Activated CD4-positive, alpha-beta T cell treated with anti-CD3 and anti-CD28 coated beads, Interleukin-2, amount 10 ng/mL, durations not matched to agents 7 days and 5 days (primary cell): ENCODE measurements around the gene MPPED1. TPM values are rescaled to one million over a fixed set of nuclear protein-coding genes. Genes with fewer than 3 reads are reported as not detected.
A peak's percentile ranks its signal among the peaks of the same experiment; 100 is the strongest.

Source experiments
- CTCF ChIA-PET: fragments of 350-600 bp; sonication (Branson Sonifier 250); formaldehyde crosslinking; loops from one replicate; lab custom pipeline; 2021; ENCODE audit warnings: antibody characterized with exemption; lab: Charles Lee
- POLR2A ChIA-PET: fragments of 350-600 bp; sonication (Branson Sonifier 250); formaldehyde crosslinking; loops from one replicate; lab custom pipeline; 2021; ENCODE audit warnings: antibody characterized with exemption; lab: Charles Lee
- DNase-seq: peaks from one replicate; pipeline ENCODE4 v3.0.0-alpha.2; 2020
- H3K27ac Mint-ChIP-seq: one replicate; pipeline ENCODE4 v1.8.0; 2021; ENCODE audit warnings: mild to moderate bottlenecking, moderate library complexity, mixed read lengths
- H3K27me3 Mint-ChIP-seq: one replicate; pipeline ENCODE4 v1.8.0; 2021; ENCODE audit warnings: mixed read lengths
- H3K36me3 Mint-ChIP-seq: one replicate; pipeline ENCODE4 v1.8.0; 2021; ENCODE audit warnings: low read depth, mixed read lengths
- H3K4me1 Mint-ChIP-seq: one replicate; pipeline ENCODE4 v1.8.0; 2021; ENCODE audit warnings: mixed read lengths
- H3K4me3 Mint-ChIP-seq: one replicate; pipeline ENCODE4 v1.8.0; 2021; ENCODE audit warnings: mild to moderate bottlenecking, moderate library complexity, mixed read lengths
- H3K9me3 Mint-ChIP-seq: one replicate; pipeline ENCODE4 v1.8.0; 2021; ENCODE audit warnings: mixed read lengths
- total RNA-seq, 2 experiments: library from RNA; stranded (reverse); gene quantifications; one replicate each; pipeline ENCODE4 v1.2.3, GENCODE V29; 2021

The MPPED1 gene
- total RNA-seq, 2 experiments from 2014 or later = not detected

- H3K9me3 Mint-ChIP-seq = no peaks in the 10 kb centered on the region
- no peak for DNase-seq
- H3K36me3 Mint-ChIP-seq = no peaks in the 10 kb centered on the region
- H3K4me3 Mint-ChIP-seq = no peak overlapping the region
- POLR2A ChIA-PET = no interaction called here
- H3K4me1 Mint-ChIP-seq = peaks cover 8% of the 10 kb centered on the region
- peaks cover 26% of the 10 kb centered on the region for H3K27me3 Mint-ChIP-seq
- H3K27ac Mint-ChIP-seq = no peak overlapping the region
- CTCF ChIA-PET = interaction anchor here (0.7 kb wide), 1 partner anchor 132 kb away, joined by 3 read pairs; no protein-coding TSS in a partner anchor
These were observed 27.0 kb upstream of the MPPED1 start for GRCh38 chr22:43384863-43385262.

DNA sequence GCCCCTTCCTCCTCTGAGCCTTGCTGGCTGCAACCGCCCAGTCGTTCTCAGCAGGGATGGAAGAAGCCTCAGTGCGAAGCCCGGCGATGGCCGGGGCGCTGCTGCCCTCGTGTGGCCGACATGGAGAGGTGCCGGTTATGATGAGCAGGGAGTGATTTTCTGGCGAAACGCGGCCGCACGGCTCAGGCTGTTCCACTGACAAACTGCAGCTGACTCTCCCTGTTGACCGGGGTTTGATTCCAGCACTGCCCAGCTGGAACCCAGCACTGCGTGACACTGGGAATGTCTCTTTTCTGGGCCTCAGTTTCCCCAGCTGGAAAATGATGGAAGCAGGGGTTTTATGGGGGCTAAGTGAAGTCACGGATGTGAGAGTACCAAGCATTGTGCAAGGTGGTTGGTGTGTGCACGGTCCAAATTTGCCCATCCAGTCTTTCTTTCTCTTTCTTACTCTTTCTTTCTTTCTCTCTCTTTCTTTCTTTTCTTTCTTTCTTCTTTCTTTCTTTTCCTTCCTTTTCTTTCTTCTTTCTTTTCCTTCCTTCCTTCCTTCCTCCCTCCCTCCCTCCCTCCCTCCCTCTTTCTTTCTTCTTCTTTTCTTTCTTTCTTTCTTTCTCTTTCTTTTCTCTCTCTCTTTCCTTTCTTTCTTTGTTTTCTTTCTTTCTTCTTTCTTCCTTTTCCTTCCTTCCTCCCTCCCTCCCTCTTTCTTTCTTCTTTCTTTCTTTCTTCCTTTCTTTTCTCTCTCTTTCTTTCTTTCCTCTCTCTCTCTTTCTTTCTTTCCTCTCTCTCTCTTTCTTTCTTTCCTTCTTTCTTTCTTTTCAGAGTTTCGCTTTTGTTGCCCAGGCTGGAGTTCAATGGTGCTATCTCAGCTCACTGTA is 25.8 kb upstream of the MPPED1 start:
- no peaks in the 10 kb centered on the region for H3K9me3 Mint-ChIP-seq
- POLR2A ChIA-PET = no interaction called here
- H3K27ac Mint-ChIP-seq = no peak overlapping the region
- peaks cover 24% of the 10 kb centered on the region for H3K27me3 Mint-ChIP-seq
- peak; percentile 76 for DNase-seq
- H3K4me3 Mint-ChIP-seq = no peak overlapping the region
- CTCF ChIA-PET = interaction anchor here (0.6 to 1.3 kb wide), 4 partner anchors 154 to 198 kb away, joined by 3 to 5 read pairs (median 3); no protein-coding TSS in a partner anchor
- no peaks in the 10 kb centered on the region for H3K36me3 Mint-ChIP-seq
- peaks cover 8% of the 10 kb centered on the region for H3K4me1 Mint-ChIP-seq

- Mint-ChIP-seq H3K27ac (no peak overlapping the region), H3K4me1 (no peaks in the 10 kb centered on the region), H3K27me3 (peaks cover 24% of the 10 kb centered on the region), H3K4me3 (no peak overlapping the region), H3K9me3 (no peaks in the 10 kb centered on the region), H3K36me3 (no peaks in the 10 kb centered on the region)
- no peak for DNase-seq
- ChIA-PET POLR2A (no interaction called here), CTCF (interaction anchor here (0.9 kb wide), 1 partner anchor 12 kb away, joined by 3 read pairs; no protein-coding TSS in a partner anchor)
These were observed 24.0 kb upstream of the MPPED1 start for GRCh38 chr22:43387815-43388214.

GRCh38 chr22:43388420-43388851 is 23.4 kb upstream of the MPPED1 start:
- no peak overlapping the region for H3K4me3 Mint-ChIP-seq
- H3K27ac Mint-ChIP-seq = no peak overlapping the region
- peak; percentile 75 for DNase-seq
- no peaks in the 10 kb centered on the region for H3K4me1 Mint-ChIP-seq
- peaks cover 24% of the 10 kb centered on the region for H3K27me3 Mint-ChIP-seq
- no peaks in the 10 kb centered on the region for H3K36me3 Mint-ChIP-seq
- CTCF ChIA-PET = no interaction called here
- POLR2A ChIA-PET = no interaction called here
- H3K9me3 Mint-ChIP-seq = no peaks in the 10 kb centered on the region

GRCh38 chr22:43389227-43389836 is 22.5 kb upstream of the MPPED1 start:
- POLR2A ChIA-PET = interaction anchor here (0.6 kb wide), 1 partner anchor 14 kb away, joined by 3 read pairs; no protein-coding TSS in a partner anchor
- Mint-ChIP-seq H3K4me1 (no peaks in the 10 kb centered on the region), H3K36me3 (no peaks in the 10 kb centered on the region), H3K4me3 (no peak overlapping the region), H3K27me3 (peaks cover 23% of the 10 kb centered on the region), H3K27ac (no peak overlapping the region), H3K9me3 (no peaks in the 10 kb centered on the region)
- no peak for DNase-seq
- CTCF ChIA-PET = no interaction called here

DNA sequence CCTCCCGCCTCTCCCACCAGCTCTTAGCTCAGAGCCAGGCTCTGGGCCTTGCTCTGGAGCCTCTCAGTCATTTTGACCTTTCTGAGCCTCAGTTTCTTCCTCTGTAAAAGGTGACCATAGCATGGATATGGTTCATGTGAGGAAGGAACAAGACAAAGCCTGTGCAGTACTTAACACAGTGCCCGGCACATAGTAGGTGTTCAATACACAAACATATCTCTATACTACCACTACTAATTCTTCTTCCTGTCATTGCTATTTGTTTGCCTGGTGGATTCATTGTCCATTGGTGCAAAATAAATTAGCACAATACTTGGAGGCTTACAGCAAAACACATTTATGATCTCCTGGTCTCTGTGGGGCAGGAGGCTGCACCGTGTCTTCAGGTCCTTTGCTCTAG is 21.6 kb upstream of the MPPED1 start:
- DNase-seq = no peak
- ChIA-PET POLR2A (no interaction called here), CTCF (no interaction called here)
- no peaks in the 10 kb centered on the region for H3K36me3 Mint-ChIP-seq
- no peak overlapping the region for H3K27ac Mint-ChIP-seq
- H3K27me3 Mint-ChIP-seq = peaks cover 18% of the 10 kb centered on the region
- no peak overlapping the region for H3K4me3 Mint-ChIP-seq
- no peaks in the 10 kb centered on the region for H3K9me3 Mint-ChIP-seq
- H3K4me1 Mint-ChIP-seq = no peaks in the 10 kb centered on the region

- Mint-ChIP-seq H3K27me3 (peaks cover 14% of the 10 kb centered on the region), H3K4me3 (no peak overlapping the region), H3K27ac (no peak overlapping the region), H3K36me3 (no peaks in the 10 kb centered on the region), H3K4me1 (no peaks in the 10 kb centered on the region), H3K9me3 (no peaks in the 10 kb centered on the region)
- CTCF ChIA-PET = no interaction called here
- no peak for DNase-seq
- POLR2A ChIA-PET = no interaction called here
These were observed 20.9 kb upstream of the MPPED1 start for GRCh38 chr22:43390872-43391271.

DNA sequence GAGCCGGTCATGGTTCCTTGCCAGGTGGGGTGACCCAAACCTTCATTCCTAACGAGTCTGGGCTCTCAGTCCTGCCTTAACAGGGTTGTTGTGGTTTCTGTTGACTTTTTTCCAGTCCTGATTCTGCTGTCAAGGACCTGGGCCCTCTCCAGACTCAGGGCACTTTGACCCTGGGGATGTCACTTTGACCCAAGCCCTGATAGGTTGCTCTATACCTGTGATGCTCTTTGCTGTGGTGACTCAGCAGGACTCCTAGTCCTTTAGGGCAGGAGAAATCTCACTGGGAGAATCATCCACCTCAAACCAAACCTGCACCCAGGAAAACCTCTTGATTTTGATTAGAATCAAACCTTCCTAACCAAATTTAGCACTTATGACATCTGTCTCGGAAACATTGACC is 20.5 kb upstream of the MPPED1 start:
- CTCF ChIA-PET = no interaction called here
- no peaks in the 10 kb centered on the region for H3K4me1 Mint-ChIP-seq
- DNase-seq = no peak
- H3K9me3 Mint-ChIP-seq = no peaks in the 10 kb centered on the region
- H3K27me3 Mint-ChIP-seq = peaks cover 12% of the 10 kb centered on the region
- H3K4me3 Mint-ChIP-seq = no peak overlapping the region
- POLR2A ChIA-PET = no interaction called here
- H3K36me3 Mint-ChIP-seq = no peaks in the 10 kb centered on the region
- no peak overlapping the region for H3K27ac Mint-ChIP-seq

DNA sequence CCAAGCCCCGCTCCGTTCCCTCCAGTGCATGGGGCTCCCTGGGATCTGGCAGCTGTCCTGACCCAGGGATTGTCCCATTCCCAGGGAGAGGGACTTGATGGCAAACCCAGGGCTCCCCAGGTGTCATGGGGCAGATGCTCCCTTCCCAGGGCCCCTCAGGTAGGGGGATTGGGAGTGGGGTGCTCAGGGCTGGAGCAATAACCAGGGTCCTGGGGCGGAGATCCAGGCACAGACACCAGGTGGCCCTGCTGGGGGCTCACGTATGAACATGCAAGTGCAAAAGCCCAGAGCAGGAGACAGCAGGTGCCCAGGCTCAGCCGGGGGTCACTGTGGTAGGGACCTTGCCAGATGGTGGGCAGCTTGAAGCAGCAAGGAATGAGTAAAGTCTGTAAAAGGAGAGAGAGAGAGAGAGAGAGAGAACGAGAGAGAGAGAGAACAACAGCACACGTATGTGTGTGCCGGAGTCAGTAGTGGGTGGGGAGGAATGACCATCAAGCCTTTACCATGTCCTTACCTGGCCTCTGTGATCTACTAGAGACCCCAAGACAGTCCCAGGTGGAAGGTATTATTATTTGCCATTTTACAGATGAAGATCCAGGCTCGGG is 19.3 kb upstream of the MPPED1 start:
- POLR2A ChIA-PET = no interaction called here
- Mint-ChIP-seq H3K36me3 (no peaks in the 10 kb centered on the region), H3K4me3 (no peak overlapping the region), H3K9me3 (no peaks in the 10 kb centered on the region), H3K27ac (no peak overlapping the region), H3K27me3 (peaks cover 6% of the 10 kb centered on the region), H3K4me1 (no peaks in the 10 kb centered on the region)
- no peak for DNase-seq
- CTCF ChIA-PET = interaction anchor here (0.5 kb wide), 1 partner anchor 1776 kb away, joined by 4 read pairs; no protein-coding TSS in a partner anchor

GRCh38 chr22:43393132-43393843 is 18.5 kb upstream of the MPPED1 start:
- H3K27ac Mint-ChIP-seq = no peak overlapping the region
- peaks cover 6% of the 10 kb centered on the region for H3K27me3 Mint-ChIP-seq
- no peaks in the 10 kb centered on the region for H3K36me3 Mint-ChIP-seq
- DNase-seq = no peak
- H3K4me1 Mint-ChIP-seq = no peaks in the 10 kb centered on the region
- ChIA-PET CTCF (no interaction called here), POLR2A (no interaction called here)
- no peak overlapping the region for H3K4me3 Mint-ChIP-seq
- no peaks in the 10 kb centered on the region for H3K9me3 Mint-ChIP-seq

DNA sequence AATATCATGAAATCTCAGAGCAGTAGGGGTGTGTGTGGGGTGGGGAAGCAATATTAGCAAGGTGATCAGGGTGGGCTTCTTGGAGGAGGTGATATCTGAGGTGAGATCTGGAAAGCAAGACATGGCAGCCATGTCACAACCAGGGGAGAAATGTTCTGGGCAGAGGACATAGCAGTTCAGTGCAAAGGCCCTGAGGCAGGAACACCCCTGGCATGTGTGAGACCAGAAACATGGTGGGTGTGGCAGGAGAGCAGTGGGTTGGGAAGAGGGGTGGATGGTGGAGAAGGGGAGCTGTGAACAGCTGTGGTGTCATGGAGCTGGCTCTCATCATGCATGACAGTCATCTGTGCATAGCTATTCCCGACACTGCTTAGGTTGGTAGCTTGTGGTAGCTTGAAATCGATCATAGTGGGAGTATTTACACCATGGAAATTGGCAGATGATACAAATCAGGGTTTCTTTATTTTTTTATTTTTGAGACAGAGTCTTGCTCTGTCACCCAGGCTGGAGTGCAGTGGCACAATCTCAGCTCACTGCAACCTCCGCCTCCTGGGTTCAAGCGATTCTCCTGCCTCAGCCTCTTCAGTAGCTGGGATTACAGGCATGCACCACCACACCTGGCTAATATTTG is 17.9 kb upstream of the MPPED1 start:
- Mint-ChIP-seq H3K36me3 (no peaks in the 10 kb centered on the region), H3K4me1 (no peaks in the 10 kb centered on the region), H3K27me3 (peaks cover 6% of the 10 kb centered on the region), H3K9me3 (no peaks in the 10 kb centered on the region), H3K27ac (no peak overlapping the region), H3K4me3 (no peak overlapping the region)
- no peak for DNase-seq
- ChIA-PET CTCF (interaction anchor here (1.0 kb wide), 1 partner anchor 47 kb away, joined by 3 read pairs; no protein-coding TSS in a partner anchor), POLR2A (no interaction called here)

DNA sequence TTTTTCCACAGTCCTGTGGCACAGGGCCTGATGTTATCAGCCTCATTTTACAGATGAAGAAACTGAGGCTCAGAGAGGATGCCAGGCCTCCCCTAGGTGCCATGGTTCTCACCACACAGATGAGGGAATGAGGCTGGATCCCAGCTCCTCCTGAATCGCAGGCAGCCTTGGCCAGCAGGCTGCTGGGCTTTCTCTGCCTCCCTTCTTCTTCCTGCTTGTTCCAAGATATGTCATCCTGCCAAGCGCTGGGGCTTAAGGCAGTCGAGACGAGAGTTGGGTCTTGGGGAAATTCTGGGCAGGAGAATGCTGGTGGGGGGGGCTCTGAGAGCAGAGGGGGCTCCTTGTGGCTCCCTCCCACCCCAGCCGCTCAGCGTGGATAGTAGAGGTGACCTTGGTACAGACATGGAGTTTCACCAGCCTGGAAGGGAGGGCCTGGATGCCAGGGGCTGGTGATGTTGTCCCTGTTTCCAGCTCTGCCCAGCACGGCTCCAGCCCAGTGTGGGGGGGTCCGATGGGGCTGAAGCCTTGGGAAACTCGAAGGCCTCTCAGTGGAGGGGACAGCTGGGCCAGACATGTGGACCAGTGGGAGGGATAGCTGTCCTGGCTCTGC is 16.6 kb upstream of the MPPED1 start:
- CTCF ChIA-PET = interaction anchor here (1.0 kb wide), 1 partner anchor 48 kb away, joined by 3 read pairs; no protein-coding TSS in a partner anchor
- no peak overlapping the region for H3K4me3 Mint-ChIP-seq

More for the DNA sequence above, 16.6 kb upstream of the MPPED1 start:
- no peak overlapping the region for H3K27ac Mint-ChIP-seq
- no peaks in the 10 kb centered on the region for H3K27me3 Mint-ChIP-seq
- H3K36me3 Mint-ChIP-seq = no peaks in the 10 kb centered on the region
- DNase-seq = no peak
- POLR2A ChIA-PET = no interaction called here
- H3K9me3 Mint-ChIP-seq = no peaks in the 10 kb centered on the region
- no peaks in the 10 kb centered on the region for H3K4me1 Mint-ChIP-seq
